SK-N-MC (cell line): ENCODE measurements around the gene STRN.
"Not testable (repeated sequence)": the region's sequence is repeated elsewhere in the genome, so short reads cannot be mapped to it uniquely, and the experiment has no call there.

ENCODE experiments used
- EZH2 ChIP-seq: fragments of 200-600 bp; sonication (generic); IDR thresholded peaks from one replicate; pipeline ENCODE4 v1.6.1; 2017; ENCODE audit warnings: antibody characterized with exemption
- FOXP2 ChIP-seq: optimal IDR thresholded peaks from 2 replicates; pipeline ENCODE3; 2011; ENCODE audit warnings: mild to moderate bottlenecking, moderate library complexity; ENCODE audit not compliant: insufficient read depth; ENCODE audit errors: extremely low read length, control extremely low read depth
- POLR2AphosphoS5 ChIP-seq: IDR thresholded peaks from 2 replicates; pipeline ENCODE4 v1.6.1; 2012; ENCODE audit warnings: mild to moderate bottlenecking, low read depth, low read length, borderline replicate concordance

DNA sequence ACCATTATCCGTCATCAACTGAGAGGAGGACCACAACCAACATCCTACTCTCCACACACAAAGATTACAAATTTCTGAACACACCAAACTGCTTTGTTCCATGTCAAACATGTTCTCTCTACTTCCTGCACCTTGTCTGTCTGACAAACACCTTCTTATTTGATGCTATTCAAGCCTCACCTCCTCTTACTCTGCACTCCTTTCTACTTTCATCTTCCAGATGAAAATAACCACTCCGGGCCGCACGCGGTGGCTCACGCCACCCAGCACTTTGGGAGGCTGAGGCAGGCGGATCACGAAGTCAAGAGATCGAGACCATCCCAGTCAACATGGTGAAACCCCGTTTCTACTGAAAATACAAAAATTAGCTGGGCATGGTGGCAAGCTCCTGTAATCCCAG, 43.7 kb downstream of the STRN start:
- TF ChIP-seq EZH2, POLR2AphosphoS5, FOXP2: not testable (repeated sequence)
